ENCODE results near the gene TOP3B. TPM values are rescaled to one million over a fixed set of nuclear protein-coding genes. Genes with fewer than 3 reads are reported as not detected.

Gene TOP3B
- total and polyA plus RNA-seq, 9 of the 15 experiments (the other 6 are each of a cell fraction or from before 2014, with no cell fraction given) = 3.0 to 188 (median 112) TPM

- TF ChIP-seq ZNF280B (CRISPR knock-in tag; IDR thresholded peaks at IDR 0.05) (0 out of 2 replicates have a peak, but pooled peaks have one; percentile 20), TAF15 (IDR thresholded peaks at IDR 0.05; ENCODE audit: low read depth, low read length) (no peak), L3MBTL2 (IDR thresholded peaks at IDR 0.05) (no peak), MTF1 (CRISPR knock-in tag; IDR thresholded peaks at IDR 0.05; ENCODE audit: borderline replicate concordance) (peak; percentile 72; the same call in 1 of the 2 replicates), PRPF4 (IDR thresholded peaks at IDR 0.05; ENCODE audit: insufficient read depth, low read depth, low read length, poor library complexity, severe bottlenecking) (no peak), JUNB (CRISPR knock-in tag; conservative IDR thresholded peaks at IDR 0.05) (no peak), IRF2 (CRISPR knock-in tag; IDR thresholded peaks at IDR 0.05) (0 out of 2 replicates have a peak, but pooled peaks have one; percentile 45), RUNX1 (IDR thresholded peaks at IDR 0.05; ENCODE audit: low read depth) (0 out of 2 replicates have a peak, but pooled peaks have one; percentile 54), HDAC6 (IDR thresholded peaks at IDR 0.05; ENCODE audit: low read depth, low read length) (0 out of 2 replicates have a peak, but pooled peaks have one; percentile 65), ZNF77 (CRISPR knock-in tag; IDR thresholded peaks at IDR 0.05) (no peak), CEBPG (CRISPR knock-in tag; IDR thresholded peaks at IDR 0.05) (peak; percentile 39; the same call in 1 of the 2 replicates), CEBPG (tag; conservative IDR thresholded peaks at IDR 0.05 in 1 of 2, IDR thresholded peaks at IDR 0.05 in 1 of 2) (no peak), NFE2L1 (tag; IDR thresholded peaks at IDR 0.05; ENCODE audit: borderline replicate concordance, low read depth) (no peak), MYNN (IDR thresholded peaks at IDR 0.05) (0 out of 2 replicates have a peak, but pooled peaks have one; percentile 12), MYNN (CRISPR knock-in tag; IDR thresholded peaks at IDR 0.05) (no peak), GMEB1 (CRISPR knock-in tag; IDR thresholded peaks at IDR 0.05) (0 out of 2 replicates have a peak, but pooled peaks have one; percentile 5), TEAD4 (IDR thresholded peaks at IDR 0.05; ENCODE audit: low read length) (no peak), TEAD4 (CRISPR knock-in tag; IDR thresholded peaks at IDR 0.05; ENCODE audit: borderline replicate concordance) (0 out of 2 replicates have a peak, but pooled peaks have one; percentile 62), SNRNP70 (optimal IDR thresholded peaks at IDR 0.05; ENCODE audit: low read depth, low read length) (no peak), STAG1 (CRISPR knock-in tag; IDR thresholded peaks at IDR 0.05; ENCODE audit: borderline replicate concordance) (peak; percentile 30; the same call in 1 of the 2 replicates), PHB (CRISPR knock-in tag; IDR thresholded peaks at IDR 0.05) (0 out of 2 replicates have a peak, but pooled peaks have one; percentile 73), ZSCAN32 (CRISPR knock-in tag; IDR thresholded peaks at IDR 0.05) (0 out of 2 replicates have a peak, but pooled peaks have one; percentile 1), RBM17 (IDR thresholded peaks at IDR 0.05; ENCODE audit: borderline replicate concordance, low read depth, low read length) (no peak), POLR2A (conservative IDR thresholded peaks at IDR 0.05) (0 out of 2 replicates have a peak, but pooled peaks have one; percentile 9)
- TF ChIP-seq, protein P1, sequence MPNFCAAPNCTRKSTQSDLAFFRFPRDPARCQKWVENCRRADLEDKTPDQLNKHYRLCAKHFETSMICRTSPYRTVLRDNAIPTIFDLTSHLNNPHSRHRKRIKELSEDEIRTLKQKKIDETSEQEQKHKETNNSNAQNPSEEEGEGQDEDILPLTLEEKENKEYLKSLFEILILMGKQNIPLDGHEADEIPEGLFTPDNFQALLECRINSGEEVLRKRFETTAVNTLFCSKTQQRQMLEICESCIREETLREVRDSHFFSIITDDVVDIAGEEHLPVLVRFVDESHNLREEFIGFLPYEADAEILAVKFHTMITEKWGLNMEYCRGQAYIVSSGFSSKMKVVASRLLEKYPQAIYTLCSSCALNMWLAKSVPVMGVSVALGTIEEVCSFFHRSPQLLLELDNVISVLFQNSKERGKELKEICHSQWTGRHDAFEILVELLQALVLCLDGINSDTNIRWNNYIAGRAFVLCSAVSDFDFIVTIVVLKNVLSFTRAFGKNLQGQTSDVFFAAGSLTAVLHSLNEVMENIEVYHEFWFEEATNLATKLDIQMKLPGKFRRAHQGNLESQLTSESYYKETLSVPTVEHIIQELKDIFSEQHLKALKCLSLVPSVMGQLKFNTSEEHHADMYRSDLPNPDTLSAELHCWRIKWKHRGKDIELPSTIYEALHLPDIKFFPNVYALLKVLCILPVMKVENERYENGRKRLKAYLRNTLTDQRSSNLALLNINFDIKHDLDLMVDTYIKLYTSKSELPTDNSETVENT (CRISPR knock-in tag; IDR thresholded peaks at IDR 0.05) = peak; percentile 72; the same call in 1 of the 2 replicates
Observed at GRCh38 chr22:21964918-21965484, 17.6 kb downstream of the TOP3B start (continued).
